Fibroblast of villous mesenchyme (primary cell): ENCODE data around the gene C16orf95. TPM values are rescaled to one million over a fixed set of nuclear protein-coding genes. Genes with fewer than 3 reads are reported as not detected.

Experiments
- DNase-seq: peaks from one replicate; pipeline ENCODE4 v3.0.0-alpha.2; 2010; ENCODE audit warnings: low read depth
- H3K4me3 ChIP-seq: 2 replicates; pipeline ENCODE4 v1.5.1; 2011; ENCODE audit warnings: low read depth, mild to moderate bottlenecking, low read length
- total RNA-seq: library from RNA; depleted of rRNA; stranded (reverse); fragments of >200 nt; gene quantifications from 2 replicates; pipeline ENCODE4 v1.2.3, GENCODE V29; 2012
- TF ChIP-seq, protein P1 (sequence below): IDR thresholded peaks from 2 replicates; pipeline ENCODE4 v1.5.1; 2012; ENCODE audit warnings: low read depth, mild to moderate bottlenecking, low read length; ENCODE audit not compliant: insufficient read depth

Gene C16orf95
- total RNA-seq, 1 donor, result 4.7 TPM

DNA sequence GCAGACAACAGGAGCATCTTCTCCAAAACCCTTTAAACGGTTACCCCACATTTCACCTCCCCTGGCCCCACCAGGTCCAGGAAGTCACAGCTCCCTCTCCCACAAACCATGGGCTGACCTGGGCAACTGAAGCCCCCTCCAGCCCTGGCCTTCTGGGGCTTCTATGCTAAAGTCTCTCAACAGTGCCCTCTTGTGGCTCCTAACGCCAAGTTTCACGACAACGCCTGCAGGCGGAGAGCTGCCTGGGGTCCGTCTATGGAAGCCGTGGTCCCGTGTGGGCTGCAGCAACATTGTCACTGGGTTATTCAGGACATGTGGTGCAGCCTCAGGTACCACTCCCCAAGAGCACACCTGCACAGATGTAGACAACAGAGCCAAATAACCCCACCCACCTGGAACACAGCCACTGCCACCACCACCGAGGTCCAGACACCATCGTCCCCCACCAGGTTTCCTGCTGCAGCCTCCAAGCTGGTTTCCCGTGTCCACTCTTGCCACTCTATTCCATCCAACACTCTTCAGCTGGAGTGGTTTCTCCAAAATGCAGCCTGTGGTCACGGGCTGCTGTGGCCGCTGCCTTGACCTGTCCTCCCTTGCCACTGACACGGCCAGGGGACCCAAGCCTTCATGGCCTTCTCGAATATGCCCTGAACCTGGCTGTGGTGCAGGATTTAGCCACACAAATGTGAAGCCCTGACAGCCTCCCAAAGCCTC, 19.1 kb downstream of the C16orf95 start:
- no peak overlapping the region for H3K4me3 ChIP-seq
- TF ChIP-seq, protein P1, sequence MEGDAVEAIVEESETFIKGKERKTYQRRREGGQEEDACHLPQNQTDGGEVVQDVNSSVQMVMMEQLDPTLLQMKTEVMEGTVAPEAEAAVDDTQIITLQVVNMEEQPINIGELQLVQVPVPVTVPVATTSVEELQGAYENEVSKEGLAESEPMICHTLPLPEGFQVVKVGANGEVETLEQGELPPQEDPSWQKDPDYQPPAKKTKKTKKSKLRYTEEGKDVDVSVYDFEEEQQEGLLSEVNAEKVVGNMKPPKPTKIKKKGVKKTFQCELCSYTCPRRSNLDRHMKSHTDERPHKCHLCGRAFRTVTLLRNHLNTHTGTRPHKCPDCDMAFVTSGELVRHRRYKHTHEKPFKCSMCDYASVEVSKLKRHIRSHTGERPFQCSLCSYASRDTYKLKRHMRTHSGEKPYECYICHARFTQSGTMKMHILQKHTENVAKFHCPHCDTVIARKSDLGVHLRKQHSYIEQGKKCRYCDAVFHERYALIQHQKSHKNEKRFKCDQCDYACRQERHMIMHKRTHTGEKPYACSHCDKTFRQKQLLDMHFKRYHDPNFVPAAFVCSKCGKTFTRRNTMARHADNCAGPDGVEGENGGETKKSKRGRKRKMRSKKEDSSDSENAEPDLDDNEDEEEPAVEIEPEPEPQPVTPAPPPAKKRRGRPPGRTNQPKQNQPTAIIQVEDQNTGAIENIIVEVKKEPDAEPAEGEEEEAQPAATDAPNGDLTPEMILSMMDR, result peak; percentile 60
- DNase-seq, result no peak

DNA sequence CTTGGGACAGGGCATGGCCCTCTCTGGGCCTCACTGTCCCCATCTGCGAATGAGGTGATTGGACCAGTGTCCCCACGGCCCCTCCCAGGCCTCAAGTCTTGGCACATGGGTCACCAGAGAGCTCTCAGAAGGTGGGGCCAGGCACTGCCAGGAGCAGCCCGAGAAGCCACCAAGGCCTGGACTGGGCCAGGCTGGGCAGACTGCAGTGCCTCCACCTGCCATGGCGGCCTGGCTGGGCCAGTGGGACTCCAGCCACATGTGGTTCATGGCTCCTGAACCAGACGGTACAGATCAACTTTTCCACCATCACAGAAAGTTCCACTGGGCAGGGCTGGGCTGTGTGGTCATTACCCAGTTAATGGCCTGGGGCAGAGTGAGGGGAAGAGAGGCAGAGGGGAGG, 19.8 kb downstream of the C16orf95 start:
- TF ChIP-seq, protein P1, result no peak
- DNase-seq, result no peak
- no peak overlapping the region for H3K4me3 ChIP-seq

DNA sequence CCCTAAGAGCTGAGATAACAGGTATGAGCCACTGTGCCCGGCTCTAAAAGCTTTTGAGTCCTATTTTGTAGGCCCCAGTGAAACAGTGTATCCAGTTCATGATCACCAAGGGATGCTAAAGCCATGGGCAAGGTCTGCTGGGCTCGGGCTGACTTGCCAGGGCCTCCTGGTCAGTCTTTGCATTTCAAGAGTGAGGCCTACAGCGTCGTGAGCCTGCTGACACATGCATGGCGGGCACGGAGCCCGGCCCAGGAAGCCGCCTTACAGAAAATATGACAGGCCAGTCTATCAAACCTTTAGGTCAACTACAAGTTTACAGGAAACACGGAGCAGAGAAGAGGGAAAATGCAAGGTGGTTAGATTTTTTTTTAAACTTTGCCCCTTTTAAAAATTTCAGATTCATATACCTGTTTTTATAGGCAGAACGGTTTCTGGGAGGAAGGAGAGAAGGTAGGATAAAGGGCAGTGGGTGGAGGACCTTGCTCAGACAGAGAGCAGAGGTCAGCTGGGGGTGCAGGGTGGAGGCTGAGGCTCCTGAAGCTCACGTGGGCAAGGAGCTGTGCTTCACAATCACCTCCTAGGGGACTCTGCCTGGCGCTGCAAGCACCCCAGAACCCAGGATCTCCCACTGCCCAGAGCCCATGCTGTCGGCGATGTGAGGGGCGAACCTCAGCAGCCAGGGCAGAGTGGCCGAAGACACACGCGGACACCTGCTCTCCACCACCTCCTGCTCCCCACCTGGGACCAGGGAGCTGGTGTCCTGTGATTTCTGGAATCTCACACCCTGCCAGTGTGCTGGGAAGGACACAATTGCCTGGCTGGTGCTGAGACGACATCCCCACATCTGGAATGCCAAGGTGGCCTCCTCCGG, 21.3 kb downstream of the C16orf95 start:
- TF ChIP-seq, protein P1, result no peak
- no peak for DNase-seq
- no peak overlapping the region for H3K4me3 ChIP-seq

DNA sequence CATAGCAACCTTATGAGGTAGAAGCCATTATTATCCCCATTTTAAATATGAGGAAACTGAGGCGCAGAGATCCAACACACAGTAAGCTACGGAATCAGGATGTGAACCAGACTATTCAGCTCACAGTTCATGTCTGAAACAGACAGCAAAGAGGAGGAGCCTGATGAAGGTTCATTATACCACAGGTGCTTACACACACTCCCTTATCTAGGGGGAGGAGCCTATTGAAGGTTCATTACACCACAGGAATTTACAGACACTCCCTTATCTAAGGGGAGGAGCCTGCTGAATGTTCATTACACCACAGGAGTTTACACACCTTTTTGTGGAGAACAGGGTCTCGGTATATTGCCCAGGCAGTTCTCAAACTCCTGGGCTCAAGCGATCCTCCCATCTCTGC, 21.9 kb downstream of the C16orf95 start:
- TF ChIP-seq, protein P1, result no peak
- no peak for DNase-seq
- no peak overlapping the region for H3K4me3 ChIP-seq

DNA sequence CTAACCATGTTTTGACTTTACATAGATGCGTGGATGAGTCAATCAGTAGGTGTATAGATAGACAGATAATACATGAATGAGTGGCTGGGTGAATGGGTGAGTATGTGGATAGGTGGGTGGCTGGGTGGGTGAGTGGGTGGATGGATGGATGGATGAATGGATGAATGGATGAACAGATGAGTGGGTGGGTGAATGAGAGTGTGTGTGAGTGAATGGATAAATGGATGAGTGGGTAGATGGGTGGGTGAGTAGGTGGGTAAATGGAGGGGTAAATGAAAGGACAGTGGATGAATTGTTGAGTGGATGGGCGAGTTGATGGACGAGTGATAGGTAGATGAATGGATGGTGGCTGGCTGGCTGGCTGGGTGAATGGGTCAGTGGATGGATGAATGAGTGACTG, 23.2 kb downstream of the C16orf95 start:
- no peak overlapping the region for H3K4me3 ChIP-seq
- TF ChIP-seq, protein P1, result no peak
- DNase-seq, result no peak

DNA sequence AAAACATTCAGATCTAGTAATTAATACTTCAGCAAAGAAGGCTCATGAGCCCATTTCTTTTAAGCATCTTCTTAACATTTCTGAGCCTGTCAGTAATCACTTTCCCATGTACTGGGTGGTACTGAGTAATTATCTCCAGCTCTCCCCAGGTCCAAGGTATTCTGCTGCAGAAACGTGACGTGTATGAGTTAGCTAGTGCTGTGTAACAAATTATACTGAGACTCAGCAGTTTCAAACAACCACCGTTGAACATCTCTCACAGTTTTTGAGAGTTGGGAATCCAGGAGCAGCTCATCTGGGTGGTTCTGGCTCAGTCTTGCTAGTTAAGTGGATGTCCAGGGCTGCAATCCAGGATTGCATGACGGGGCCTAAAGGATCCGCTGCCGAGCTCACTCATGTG, 25.2 kb downstream of the C16orf95 start:
- DNase-seq, result no peak
- H3K4me3 ChIP-seq, result no peak overlapping the region
- TF ChIP-seq, protein P1, result no peak
